ENCODE measurements around the gene CD109.
"Not testable (repeated sequence)": the region's sequence is repeated elsewhere in the genome, so short reads cannot be mapped to it uniquely, and the experiment has no call there.

Gene CD109

GRCh38 chr6:73695619-73696421, at the start of gene CD109:
TSS of gene CD109 (plus strand) at chr6:73696203. CDS start at chr6:73696216, 13 bp downstream.
- peak; percentile 66 to 67 for DNase-seq

DNA sequence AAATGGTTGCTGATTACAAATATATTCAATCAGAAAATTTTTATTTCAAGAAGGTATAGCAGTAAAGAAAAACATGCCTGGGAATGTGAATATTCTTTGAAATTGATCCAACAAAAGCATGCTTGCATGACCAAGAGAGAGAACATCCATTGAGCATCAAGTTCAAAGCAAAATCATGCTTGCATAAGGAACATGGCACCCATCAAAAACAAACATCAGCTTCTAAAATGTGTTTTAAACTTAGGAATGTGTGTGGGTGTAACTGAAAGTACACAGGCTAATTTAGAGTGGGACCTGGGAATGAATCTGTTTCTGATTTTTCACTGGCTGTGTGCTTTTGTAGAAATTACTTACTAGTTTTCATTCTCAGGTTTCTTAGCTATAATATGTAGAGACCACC, 47.8 kb upstream of the CD109 start:
- no peak for DNase-seq

- no peak for DNase-seq
These were observed 46.2 kb upstream of the CD109 start for GRCh38 chr6:73649783-73650182.

DNA sequence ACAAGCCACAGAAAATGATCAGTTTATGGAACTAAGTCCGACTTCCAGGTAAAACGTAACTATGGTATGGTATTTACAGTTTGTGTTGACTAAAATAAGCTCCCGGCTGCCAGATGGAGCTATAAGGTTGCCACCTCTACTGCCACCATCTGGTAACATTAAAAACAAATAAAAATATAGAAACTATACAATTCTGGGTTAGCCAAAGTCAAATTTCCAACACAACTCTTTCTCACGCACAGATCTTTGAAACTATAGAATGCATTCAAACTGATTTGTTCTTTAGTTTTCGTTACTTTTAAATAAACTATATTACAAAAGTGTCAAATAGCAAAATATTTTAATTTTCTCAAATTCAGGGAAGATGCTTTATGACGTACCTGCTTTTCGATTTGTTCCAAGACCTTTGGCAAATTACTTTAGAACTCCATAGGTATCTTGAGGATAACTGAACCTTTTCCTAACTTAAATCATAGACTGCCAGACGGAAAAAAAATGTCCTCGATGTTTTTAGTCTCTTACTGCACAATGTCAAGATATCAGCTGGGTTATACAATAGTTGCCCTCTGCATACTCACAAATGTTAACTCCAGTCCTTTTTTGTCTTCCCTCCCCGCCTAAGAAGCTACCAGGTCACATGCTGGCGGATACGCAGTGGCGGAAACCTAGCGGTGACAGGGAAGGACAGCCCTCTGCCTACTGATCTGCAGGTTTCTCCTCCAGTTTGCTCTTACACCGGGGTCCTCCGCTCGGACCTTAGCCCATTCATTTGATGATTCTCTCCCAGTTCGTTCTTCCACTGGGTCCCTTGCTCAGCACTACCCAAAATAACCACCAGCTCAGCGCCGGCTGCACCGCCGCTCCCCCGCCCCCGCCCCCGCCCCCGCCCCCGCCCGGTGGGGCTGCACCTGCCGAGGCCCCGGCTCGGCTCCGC, 43.1 kb upstream of the CD109 start:
- peak; percentile 62 to 73 for DNase-seq

DNA sequence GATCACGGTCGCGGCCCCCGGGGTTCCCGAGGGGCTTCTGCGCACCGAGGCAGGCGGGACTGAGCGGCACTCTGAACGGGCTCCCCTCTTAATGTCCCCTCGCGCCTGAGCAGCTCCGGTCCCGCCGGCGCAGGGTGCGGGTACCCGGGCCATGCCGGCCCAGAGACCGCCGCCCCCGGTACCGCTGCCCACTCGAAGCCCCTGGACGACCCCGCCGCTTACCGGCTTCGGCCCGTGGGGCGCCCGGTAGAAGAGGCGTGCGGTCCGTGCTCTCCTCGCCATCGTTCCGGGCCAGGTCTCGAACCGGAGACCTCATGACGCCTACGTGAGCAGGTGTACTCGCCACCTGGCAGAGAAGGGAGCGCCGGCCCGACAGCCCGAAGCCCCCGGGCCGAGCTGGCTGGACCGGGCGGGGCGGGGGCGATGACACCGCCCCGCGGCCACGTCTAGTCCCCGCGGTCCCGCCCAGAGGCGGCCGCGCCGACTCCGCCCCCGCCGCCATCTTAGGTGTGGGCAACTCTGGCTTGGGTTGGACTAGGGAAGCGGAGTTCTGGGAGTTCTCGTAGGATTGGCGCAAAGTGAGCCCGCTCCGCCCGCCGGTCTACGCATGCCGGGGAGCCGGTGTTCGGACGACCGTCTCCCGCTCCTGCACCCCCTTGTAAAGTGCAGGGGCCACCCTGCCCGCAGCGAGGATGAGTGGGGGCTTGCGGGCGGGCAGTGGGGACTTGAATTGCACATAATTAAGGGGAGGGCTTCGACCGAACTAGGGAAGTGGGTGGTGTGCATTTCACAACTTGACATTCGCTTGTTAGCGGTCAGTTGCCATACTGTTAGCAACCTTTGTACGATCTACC, 42.2 kb upstream of the CD109 start, which contains the start of gene SLC17A5:
TSS of gene SLC17A5 (minus strand) at position 422 of the 854 bp plus-strand sequence. CDS start at position 316, 106 bp downstream.
- peak; percentile 94 to 95 for DNase-seq

GRCh38 chr6:73655341-73655917, 40.6 kb upstream of the CD109 start:
- DNase-seq: no peak

GRCh38 chr6:73656531-73657145, 39.4 kb upstream of the CD109 start:
- no peak for DNase-seq

DNA sequence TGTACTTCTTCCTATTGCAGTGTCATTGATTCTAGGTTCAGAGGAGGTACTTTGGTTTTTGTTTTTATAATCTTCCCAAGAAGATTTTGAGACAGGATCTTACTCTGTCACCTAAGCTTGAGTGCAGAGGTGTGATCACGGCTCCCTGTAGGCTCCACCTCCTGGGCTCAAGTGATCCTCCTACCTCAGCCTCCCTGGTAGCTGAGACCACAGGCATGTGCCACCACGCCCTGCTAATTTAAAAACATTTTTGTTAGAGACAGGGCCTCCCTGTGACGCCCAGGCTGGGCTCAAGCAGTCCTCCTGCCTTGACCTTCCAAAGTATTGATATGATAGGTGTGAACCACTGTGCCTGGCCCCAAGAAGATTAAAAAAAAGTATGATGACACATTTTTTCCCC, 38.8 kb upstream of the CD109 start:
- DNase-seq: no peak

DNA sequence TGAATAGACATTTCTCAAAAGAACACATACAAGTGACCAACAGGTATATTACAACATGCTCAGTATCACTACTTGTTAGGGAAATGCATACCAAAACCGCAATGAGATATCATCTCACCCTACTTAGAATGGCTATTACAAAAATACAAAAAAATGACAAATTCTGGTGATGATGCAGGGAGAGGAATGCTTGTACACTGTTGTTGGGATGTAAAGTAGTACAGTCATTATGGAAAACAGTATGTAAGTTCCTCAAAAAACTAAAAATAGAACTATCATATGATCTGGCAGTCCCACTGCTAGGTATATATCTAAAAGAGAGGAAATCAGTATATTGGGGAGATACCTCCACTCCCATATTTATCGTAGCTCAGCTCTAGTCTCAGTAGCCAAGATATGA, 31.3 kb upstream of the CD109 start:
- peak in 1 of 2 donors; percentile 25 for DNase-seq

GRCh38 chr6:73665686-73666319, 30.2 kb upstream of the CD109 start:
- no peak for DNase-seq

- DNase-seq: no peak
These were observed 29.6 kb upstream of the CD109 start for GRCh38 chr6:73666393-73666792.

DNA sequence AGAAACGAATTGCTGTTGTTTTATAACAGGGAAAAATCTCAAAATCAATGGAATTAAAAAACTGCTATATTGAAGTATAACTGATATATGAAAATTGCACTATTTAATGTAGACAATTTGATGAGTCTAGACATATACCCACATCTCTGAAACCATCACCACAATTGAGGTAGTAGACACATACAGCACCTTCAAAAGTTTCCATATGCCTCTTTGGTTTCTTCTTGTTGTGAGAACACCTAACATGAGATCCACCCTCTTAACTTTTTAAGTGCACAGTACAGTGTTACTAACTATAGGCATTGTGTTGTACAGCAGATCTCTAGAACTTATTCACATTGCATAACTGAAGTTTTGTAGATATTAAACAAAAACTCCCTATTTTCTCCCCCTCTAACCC, 28.2 kb upstream of the CD109 start:
- DNase-seq: no peak

- no peak for DNase-seq
These were observed 27.0 kb upstream of the CD109 start for GRCh38 chr6:73669005-73669404.

GRCh38 chr6:73671911-73672685, 23.9 kb upstream of the CD109 start:
- peak; percentile 55 to 66 for DNase-seq

- DNase-seq: peak; percentile 67 to 97
These were observed 20.4 kb upstream of the CD109 start for GRCh38 chr6:73675466-73676098.

DNA sequence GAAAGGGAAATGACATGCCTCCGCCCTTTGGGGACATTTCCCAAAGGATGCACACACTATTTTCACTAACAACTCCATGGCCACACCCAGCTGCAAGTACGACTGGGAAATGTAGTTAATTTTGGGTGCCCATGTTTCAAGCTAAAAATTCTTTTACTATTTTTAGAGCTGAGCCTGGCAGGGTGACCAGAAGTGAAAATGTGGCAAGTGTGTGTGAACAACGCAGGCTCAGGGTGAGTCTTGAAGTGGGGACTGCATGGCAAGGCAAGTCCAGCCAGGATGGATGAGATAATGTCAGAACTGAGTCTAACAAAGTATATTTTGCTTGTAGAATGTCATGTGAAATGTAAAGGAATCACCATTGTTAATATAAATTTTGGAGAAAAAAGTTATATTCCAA, 17.0 kb upstream of the CD109 start:
- no peak for DNase-seq

GRCh38 chr6:73679846-73680245, 16.2 kb upstream of the CD109 start:
- not testable (repeated sequence) for DNase-seq

- DNase-seq: no peak
These were observed 15.6 kb upstream of the CD109 start for GRCh38 chr6:73680289-73680918.

GRCh38 chr6:73683574-73683973, 12.4 kb upstream of the CD109 start:
- DNase-seq: not testable (repeated sequence)
